ENCODE data around the gene CCDC160. TPM values are rescaled to one million over a fixed set of nuclear protein-coding genes. Genes with fewer than 3 reads are reported as not detected.
"Not testable (repeated sequence)": the region's sequence is repeated elsewhere in the genome, so short reads cannot be mapped to it uniquely, and the experiment has no call there.

Gene CCDC160
- total RNA-seq, 1 donor from 2014 or later = 1.9 TPM

DNA sequence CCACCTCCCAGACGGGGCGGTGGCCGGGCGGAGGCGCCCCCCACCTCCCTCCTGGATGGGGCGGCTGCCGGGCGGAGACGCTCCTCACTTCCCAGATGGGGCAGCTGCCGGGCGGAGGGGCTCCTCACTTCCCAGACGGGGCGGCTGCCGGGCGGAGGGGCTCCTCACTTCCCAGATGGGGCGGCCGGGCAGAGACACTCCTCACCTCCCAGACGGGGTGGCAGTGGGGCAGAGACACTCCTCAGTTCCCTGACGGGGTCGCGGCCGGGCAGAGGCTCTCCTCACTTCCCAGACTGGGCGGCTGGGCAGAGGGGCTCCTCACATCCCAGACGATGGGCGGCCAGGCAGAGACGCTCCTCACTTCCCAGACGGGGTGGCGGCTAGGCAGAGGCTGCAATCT lies 49.0 kb downstream of the CCDC160 start:
- intact Hi-C loops (cut with DNase I); ATAC-seq; DNase-seq (ENCODE audit: low spot score): not testable (repeated sequence)

DNA sequence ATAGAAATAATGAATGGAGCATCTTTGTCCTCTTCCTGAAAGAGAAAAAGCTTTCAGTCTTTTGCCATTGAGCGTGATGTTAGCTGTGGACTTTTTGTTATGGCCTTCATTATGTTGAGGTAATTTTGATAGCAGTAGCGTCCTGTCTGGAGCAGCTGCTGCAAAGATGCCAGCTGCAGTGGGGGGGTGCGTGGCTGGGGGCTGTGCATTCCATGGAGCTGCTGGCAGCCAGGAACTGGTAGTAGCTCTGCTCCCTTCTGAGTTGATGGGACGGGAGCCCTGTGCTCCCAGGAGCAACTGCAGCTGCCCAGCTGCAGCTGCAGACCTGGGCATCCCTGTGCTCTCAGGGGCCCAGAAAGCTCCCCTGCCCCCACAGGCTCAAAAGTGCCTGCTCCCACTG lies 50.4 kb downstream of the CCDC160 start:
- ATAC-seq = no peak
- intact Hi-C loops (cut with DNase I) = no loop called here
- no peak for DNase-seq (ENCODE audit: low spot score)

DNA sequence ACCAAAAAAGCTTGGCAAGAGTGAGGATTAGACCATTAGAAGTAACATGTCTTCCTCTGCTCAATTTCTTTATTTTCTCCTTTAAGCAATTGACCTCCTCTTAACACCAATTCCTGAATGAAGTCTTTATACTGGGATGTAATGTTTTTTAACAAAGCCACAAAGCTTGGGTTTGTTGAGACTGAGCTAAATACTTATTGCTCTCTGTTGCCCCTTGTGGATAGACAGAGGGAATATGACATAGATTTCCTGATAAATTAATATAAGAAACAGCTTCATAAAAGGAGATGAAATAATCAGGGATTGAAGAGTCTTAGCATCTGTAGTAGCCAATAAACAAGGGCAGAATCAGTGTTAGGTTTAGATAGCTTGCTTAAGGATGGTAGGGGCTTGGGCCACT lies 57.6 kb downstream of the CCDC160 start:
- DNase-seq (ENCODE audit: low spot score) = no peak
- intact Hi-C loops (cut with DNase I) = no loop called here
- no peak for ATAC-seq

Other genes with a start within 250 kb of the CCDC160 start
- gene PHF6, start 136.1 kb downstream of the CCDC160 start, total RNA-seq = 18.4 TPM
- 16.2 TPM for gene HPRT1, start 223.0 kb downstream of the CCDC160 start, total RNA-seq

Data from sciatic nerve (tissue), 2 donors.